Activated CD8-positive, alpha-beta T cell treated with anti-CD3 and anti-CD28 coated beads for 36 hours (primary cell): ENCODE measurements around the gene ASB7. TPM values are rescaled to one million over a fixed set of nuclear protein-coding genes. Genes with fewer than 3 reads are reported as not detected.
"Not testable (repeated sequence)": the region's sequence is repeated elsewhere in the genome, so short reads cannot be mapped to it uniquely, and the experiment has no call there.

Experiments
- ATAC-seq: fragments of 200-7000 bp; cut with Tn5 transposase; one replicate; pipeline ENCODE4 v1.10.0; 2021; ENCODE audit warnings: mild to moderate bottlenecking, moderate library complexity
- CTCF ChIA-PET: fragments of 350-600 bp; sonication (Branson Sonifier 250); formaldehyde crosslinking; loops from one replicate; lab custom pipeline; 2021; ENCODE audit warnings: antibody characterized with exemption; lab: Charles Lee
- POLR2A ChIA-PET: fragments of 350-600 bp; sonication (Branson Sonifier 250); formaldehyde crosslinking; loops from one replicate; lab custom pipeline; 2021; ENCODE audit warnings: antibody characterized with exemption; lab: Charles Lee
- DNase-seq: peaks from one replicate; pipeline ENCODE4 v3.0.0-alpha.2; 2020
- H3K27ac Mint-ChIP-seq: one replicate; pipeline ENCODE4 v1.8.0; 2021; ENCODE audit warnings: mild to moderate bottlenecking, mixed read lengths
- H3K27me3 Mint-ChIP-seq: one replicate; pipeline ENCODE4 v1.8.0; 2021; ENCODE audit warnings: mixed read lengths
- H3K36me3 Mint-ChIP-seq: one replicate; pipeline ENCODE4 v1.8.0; 2021; ENCODE audit warnings: low read depth, mixed read lengths
- H3K4me1 Mint-ChIP-seq: one replicate; pipeline ENCODE4 v1.8.0; 2021; ENCODE audit warnings: low read depth, mixed read lengths
- H3K4me3 Mint-ChIP-seq: one replicate; pipeline ENCODE4 v1.8.0; 2021; ENCODE audit warnings: mild to moderate bottlenecking, moderate library complexity, mixed read lengths
- H3K9me3 Mint-ChIP-seq: one replicate; pipeline ENCODE4 v1.8.0; 2021; ENCODE audit warnings: mixed read lengths
- intact Hi-C: fragments of 100-400 bp; cut with micrococcal nuclease; formaldehyde crosslinking; loops from one replicate; pipeline ENCODE4 v1.10.0; 2022
- total RNA-seq, 2 experiments: library from RNA; stranded (reverse); gene quantifications; one replicate each; pipeline ENCODE4 v1.2.3, GENCODE V29; 2021
- TF ChIP-seq, protein P1 (sequence below): fragments of 200-600 bp; IDR thresholded peaks from one replicate; pipeline ENCODE4 v1.8.0; 2022; ENCODE audit warnings: antibody characterized with exemption, mild to moderate bottlenecking

Gene ASB7
- total RNA-seq, 2 experiments from 2014 or later = 15.7 to 18.4 TPM

DNA sequence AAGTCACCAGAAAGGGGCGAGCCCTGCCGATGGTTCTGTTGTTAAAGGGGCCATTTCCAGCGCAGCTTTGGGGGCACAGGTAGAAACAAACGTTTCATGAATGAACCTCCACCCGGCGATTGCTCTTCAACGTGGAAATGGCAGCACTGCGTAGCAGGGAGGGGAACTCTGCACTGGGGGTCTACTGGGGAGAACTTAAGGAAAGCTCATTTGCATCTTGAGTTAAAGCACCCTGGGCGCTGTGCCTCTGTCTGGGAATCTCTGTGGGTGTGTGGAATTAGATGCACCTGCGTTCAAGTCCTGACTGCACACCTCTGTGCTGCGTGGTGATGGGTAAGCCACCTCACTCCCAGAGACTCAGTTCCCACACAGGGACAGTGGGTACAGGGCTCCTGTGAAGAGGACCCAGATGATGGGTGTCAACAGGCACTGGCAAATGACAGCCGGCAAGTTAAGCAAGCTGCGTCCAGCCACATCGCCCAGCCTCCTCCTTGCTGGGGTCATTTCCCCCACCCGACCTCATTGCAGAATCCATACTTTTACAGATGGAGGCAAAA, 68.8 kb downstream of the ASB7 start:
- H3K4me3 Mint-ChIP-seq = no peak overlapping the region
- ChIA-PET POLR2A (no interaction called here), CTCF (interaction anchor here (0.9 kb wide), 1 partner anchor 337 kb away, joined by 3 read pairs; no protein-coding TSS in a partner anchor)
- no peak for ATAC-seq
- TF ChIP-seq, protein P1, sequence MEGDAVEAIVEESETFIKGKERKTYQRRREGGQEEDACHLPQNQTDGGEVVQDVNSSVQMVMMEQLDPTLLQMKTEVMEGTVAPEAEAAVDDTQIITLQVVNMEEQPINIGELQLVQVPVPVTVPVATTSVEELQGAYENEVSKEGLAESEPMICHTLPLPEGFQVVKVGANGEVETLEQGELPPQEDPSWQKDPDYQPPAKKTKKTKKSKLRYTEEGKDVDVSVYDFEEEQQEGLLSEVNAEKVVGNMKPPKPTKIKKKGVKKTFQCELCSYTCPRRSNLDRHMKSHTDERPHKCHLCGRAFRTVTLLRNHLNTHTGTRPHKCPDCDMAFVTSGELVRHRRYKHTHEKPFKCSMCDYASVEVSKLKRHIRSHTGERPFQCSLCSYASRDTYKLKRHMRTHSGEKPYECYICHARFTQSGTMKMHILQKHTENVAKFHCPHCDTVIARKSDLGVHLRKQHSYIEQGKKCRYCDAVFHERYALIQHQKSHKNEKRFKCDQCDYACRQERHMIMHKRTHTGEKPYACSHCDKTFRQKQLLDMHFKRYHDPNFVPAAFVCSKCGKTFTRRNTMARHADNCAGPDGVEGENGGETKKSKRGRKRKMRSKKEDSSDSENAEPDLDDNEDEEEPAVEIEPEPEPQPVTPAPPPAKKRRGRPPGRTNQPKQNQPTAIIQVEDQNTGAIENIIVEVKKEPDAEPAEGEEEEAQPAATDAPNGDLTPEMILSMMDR = no peak
- no peaks in the 10 kb centered on the region for H3K9me3 Mint-ChIP-seq
- H3K27me3 Mint-ChIP-seq = peaks cover 8% of the 10 kb centered on the region
- peaks cover 4% of the 10 kb centered on the region for H3K4me1 Mint-ChIP-seq
- H3K36me3 Mint-ChIP-seq = no peaks in the 10 kb centered on the region
- intact Hi-C loops = no loop called here
- no peak for DNase-seq
- H3K27ac Mint-ChIP-seq = no peak overlapping the region

DNA sequence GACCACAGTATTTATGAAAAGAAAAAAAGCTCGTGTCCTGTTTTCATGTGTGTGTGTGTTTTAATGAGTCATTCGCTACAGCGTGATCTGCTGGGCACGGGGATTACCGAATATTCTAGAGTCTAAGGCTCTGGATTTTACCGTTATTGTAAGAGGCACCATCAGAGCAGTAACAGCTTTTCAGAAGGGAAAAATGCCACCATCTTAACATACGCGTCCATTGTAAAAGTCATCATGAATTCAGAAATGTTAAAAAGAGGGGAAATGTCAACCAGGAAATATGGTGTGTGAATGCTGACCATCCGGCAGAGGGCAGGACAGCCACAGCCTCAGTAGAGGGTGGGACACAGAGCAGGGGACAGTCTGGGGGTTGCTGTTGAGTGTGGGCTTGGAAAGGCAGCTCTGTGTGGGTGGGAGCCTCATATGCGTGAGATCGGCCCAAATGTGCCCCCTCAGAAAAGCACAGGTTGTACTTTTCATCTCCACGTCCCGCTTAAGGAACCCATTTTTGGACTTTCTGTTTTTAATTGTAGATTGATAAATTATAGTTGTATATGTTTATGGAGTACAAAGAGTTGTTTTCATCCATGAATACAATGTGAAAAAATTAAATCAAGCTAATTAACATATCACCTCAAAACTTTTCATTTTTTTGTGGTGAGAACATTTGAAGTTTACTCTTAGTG, 69.6 kb downstream of the ASB7 start:
- no peak overlapping the region for H3K4me3 Mint-ChIP-seq
- ChIA-PET CTCF (interaction anchor here (0.9 kb wide), 1 partner anchor 336 kb away, joined by 3 read pairs; no protein-coding TSS in a partner anchor), POLR2A (no interaction called here)
- peaks cover 13% of the 10 kb centered on the region for H3K27me3 Mint-ChIP-seq
- H3K4me1 Mint-ChIP-seq = peaks cover 4% of the 10 kb centered on the region
- no peak for DNase-seq
- no peak for ATAC-seq
- H3K9me3 Mint-ChIP-seq = no peaks in the 10 kb centered on the region
- TF ChIP-seq, protein P1 = no peak
- intact Hi-C loops = no loop called here
- no peak overlapping the region for H3K27ac Mint-ChIP-seq
- no peaks in the 10 kb centered on the region for H3K36me3 Mint-ChIP-seq

DNA sequence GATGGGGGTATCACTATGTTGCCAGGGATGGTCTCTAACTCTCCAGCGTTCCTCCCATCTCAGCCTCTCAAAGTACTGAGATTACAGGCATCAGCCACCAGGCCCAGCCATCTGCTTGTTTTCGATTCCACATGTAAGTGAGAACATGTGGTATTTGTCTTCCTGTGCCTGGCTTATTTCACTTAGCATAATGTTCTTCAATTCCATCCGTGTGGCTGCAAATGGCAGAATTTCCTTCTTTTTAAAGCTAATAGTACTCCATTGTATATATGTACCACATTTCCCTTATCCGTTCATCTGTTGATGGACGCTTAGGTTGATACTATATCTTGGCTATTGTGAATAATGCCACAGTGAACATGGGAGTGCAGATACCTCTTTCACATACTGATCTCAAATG, 70.6 kb downstream of the ASB7 start:
- CTCF ChIA-PET = no interaction called here

DNA sequence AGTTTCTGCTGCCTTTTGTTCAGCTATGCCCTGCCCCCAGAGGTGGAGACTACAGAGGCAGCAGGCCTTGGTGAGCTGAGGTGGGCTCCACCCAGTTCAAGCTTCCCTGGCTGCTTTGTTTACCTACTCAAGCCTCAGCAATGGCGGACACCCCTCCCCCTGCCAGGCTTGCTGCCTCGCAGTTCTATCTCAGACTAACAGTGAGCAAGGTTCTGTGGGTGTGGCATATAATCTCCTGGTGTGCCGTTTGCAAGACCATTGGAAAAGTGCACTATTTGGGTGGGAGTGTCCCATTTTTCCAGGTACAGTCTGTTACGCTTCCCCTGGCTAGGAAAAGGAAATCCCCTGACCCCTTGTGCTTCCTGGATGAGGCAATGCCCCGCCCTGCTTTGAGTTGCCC, 76.8 kb downstream of the ASB7 start:
- H3K27me3 Mint-ChIP-seq, H3K27ac Mint-ChIP-seq, H3K36me3 Mint-ChIP-seq, DNase-seq, H3K4me1 Mint-ChIP-seq, ATAC-seq, H3K4me3 Mint-ChIP-seq, CTCF ChIA-PET, intact Hi-C loops, H3K9me3 Mint-ChIP-seq, POLR2A ChIA-PET: not testable (repeated sequence)

More for the DNA sequence above, 70.6 kb downstream of the ASB7 start:
- no peak for ATAC-seq
- intact Hi-C loops = no loop called here
- Mint-ChIP-seq H3K4me3 (no peak overlapping the region), H3K27ac (no peak overlapping the region), H3K4me1 (peaks cover 4% of the 10 kb centered on the region), H3K9me3 (peaks cover 1% of the 10 kb centered on the region), H3K27me3 (peaks cover 13% of the 10 kb centered on the region), H3K36me3 (no peaks in the 10 kb centered on the region)
- DNase-seq = no peak
- TF ChIP-seq, protein P1 = no peak
- POLR2A ChIA-PET = no interaction called here

DNA sequence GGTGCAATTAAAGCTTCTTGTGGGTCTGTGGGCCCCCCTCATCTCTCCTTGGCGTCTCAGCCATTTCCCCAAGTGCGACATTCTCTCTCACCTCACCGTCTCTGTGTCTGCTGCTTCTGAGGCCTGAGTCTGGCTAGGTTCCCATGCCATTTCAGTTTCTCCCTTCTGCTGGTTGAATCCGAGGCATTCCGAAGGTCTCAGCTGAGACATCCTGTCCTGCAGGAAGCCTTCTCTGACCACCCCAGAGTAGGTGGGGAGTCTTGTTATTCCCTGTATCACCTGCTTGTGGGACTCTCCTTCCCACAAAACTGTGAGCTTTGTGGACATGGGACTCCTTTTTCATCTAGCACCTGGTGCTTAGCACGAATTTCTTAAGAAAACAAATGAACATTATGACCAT, 78.3 kb downstream of the ASB7 start:
- DNase-seq (no peak), ATAC-seq (no peak)
- Mint-ChIP-seq H3K36me3 (no peaks in the 10 kb centered on the region), H3K4me3 (no peak overlapping the region), H3K9me3 (peaks cover 2% of the 10 kb centered on the region), H3K27me3 (peaks cover 8% of the 10 kb centered on the region), H3K27ac (no peak overlapping the region), H3K4me1 (no peaks in the 10 kb centered on the region)
- TF ChIP-seq, protein P1 = no peak
- POLR2A ChIA-PET = no interaction called here
- CTCF ChIA-PET = interaction anchor here (1.3 kb wide), 1 partner anchor 327 kb away, joined by 3 read pairs; no protein-coding TSS in a partner anchor
- intact Hi-C loops = no loop called here
